Measurements from ENCODE around the gene RTKN. TPM values are rescaled to one million over a fixed set of nuclear protein-coding genes. Genes with fewer than 3 reads are reported as not detected.

RTKN gene
- total and polyA plus RNA-seq, 2 of the 13 experiments (the other 11 are each of a cell fraction or from before 2014, with no cell fraction given) = 159 to 166 TPM

DNA sequence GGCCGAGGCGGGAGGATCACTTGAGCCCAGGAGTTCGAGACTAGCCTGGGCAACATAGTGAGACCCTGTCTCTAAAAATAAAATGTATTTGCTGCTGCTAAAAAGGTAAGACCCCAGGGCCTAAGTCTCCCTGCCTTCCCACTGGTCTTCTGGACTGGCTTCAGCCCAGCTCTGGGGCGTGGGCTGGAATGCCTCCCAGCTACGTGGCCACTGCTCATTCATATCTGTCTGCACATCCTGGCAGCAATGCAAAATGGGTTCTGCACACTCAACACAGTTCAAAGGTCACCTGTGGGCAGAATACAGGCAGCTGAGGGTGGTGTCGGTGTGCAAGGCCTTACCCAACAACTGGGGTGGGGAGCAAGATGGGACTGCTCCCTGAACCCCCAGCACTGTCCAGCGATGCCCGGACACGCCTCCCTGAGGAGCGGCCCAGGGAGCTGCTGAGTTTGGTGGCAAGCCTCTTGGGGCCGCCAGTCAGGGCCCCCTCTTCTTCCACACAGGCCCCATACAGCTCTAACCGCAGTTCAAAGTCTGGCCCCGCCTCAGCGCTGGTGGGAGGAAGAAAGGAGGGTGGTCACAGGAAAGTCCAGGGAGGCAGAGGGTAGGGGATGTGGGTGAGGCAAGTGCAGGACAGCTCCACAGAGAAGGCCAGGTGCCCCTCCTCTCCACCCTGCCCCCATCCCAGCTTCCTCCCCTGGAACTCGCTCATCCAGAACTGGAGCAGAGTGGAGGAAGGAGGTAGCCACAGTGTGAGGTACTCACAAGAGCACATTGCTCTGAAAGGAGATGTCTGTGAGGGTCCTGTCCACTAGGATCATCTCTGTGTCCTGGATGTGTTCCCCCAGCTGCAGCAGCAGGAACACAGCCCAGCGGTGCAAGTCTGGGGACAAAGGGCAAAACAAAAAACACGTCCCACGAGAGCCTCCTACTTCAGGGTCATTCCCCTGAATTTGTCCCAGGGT lies 12.0 kb downstream of the RTKN start (continued):
- TF ChIP-seq, protein P1, sequence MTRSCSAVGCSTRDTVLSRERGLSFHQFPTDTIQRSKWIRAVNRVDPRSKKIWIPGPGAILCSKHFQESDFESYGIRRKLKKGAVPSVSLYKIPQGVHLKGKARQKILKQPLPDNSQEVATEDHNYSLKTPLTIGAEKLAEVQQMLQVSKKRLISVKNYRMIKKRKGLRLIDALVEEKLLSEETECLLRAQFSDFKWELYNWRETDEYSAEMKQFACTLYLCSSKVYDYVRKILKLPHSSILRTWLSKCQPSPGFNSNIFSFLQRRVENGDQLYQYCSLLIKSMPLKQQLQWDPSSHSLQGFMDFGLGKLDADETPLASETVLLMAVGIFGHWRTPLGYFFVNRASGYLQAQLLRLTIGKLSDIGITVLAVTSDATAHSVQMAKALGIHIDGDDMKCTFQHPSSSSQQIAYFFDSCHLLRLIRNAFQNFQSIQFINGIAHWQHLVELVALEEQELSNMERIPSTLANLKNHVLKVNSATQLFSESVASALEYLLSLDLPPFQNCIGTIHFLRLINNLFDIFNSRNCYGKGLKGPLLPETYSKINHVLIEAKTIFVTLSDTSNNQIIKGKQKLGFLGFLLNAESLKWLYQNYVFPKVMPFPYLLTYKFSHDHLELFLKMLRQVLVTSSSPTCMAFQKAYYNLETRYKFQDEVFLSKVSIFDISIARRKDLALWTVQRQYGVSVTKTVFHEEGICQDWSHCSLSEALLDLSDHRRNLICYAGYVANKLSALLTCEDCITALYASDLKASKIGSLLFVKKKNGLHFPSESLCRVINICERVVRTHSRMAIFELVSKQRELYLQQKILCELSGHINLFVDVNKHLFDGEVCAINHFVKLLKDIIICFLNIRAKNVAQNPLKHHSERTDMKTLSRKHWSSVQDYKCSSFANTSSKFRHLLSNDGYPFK (CRISPR knock-in tag; IDR thresholded peaks at IDR 0.05; ENCODE audit: borderline replicate concordance) = peak; percentile 86
- TF ChIP-seq ZNF230 (CRISPR knock-in tag; IDR thresholded peaks at IDR 0.05) = no peak
- TF ChIP-seq KLF9 (CRISPR knock-in tag; IDR thresholded peaks at IDR 0.05; ENCODE audit: low read depth) = no peak
- peak; percentile 71; the same call in 1 of the 2 replicates for TF ChIP-seq NRL (CRISPR knock-in tag; IDR thresholded peaks at IDR 0.05; ENCODE audit: borderline replicate concordance)
- TF ChIP-seq KDM3A (CRISPR knock-in tag; IDR thresholded peaks at IDR 0.05; ENCODE audit: low read depth) = no peak
- TF ChIP-seq XRCC5 (optimal IDR thresholded peaks at IDR 0.05; ENCODE audit: low read length) = no peak
- TF ChIP-seq POLR2AphosphoS2 (IDR thresholded peaks at IDR 0.05; ENCODE audit: low read depth, low read length) = 0 out of 2 replicates have a peak, but pooled peaks have one; percentile 48
- TF ChIP-seq MED1 (CRISPR knock-in tag; IDR thresholded peaks at IDR 0.05) = peak; percentile 56; the same call in 1 of the 2 replicates
- TF ChIP-seq ZNF891 (CRISPR knock-in tag; IDR thresholded peaks at IDR 0.05) = no peak; the same call in 1 of the 2 replicates
- no peak; the same call in 1 of the 2 replicates for TF ChIP-seq ERF (CRISPR knock-in tag; IDR thresholded peaks at IDR 0.05)
- peak; percentile 31; the same call in 1 of the 2 replicates for TF ChIP-seq ZIK1 (CRISPR knock-in tag; IDR thresholded peaks at IDR 0.05; ENCODE audit: borderline replicate concordance, low read depth)
- peak; percentile 93 for TF ChIP-seq TEAD3 (CRISPR knock-in tag; optimal IDR thresholded peaks at IDR 0.05; ENCODE audit: borderline replicate concordance)
- no peak for TF ChIP-seq RNF2 (conservative IDR thresholded peaks at IDR 0.05; ENCODE audit: low read depth)
- no peak for TF ChIP-seq U2AF2 (IDR thresholded peaks at IDR 0.05; ENCODE audit: low read depth, low read length)
- peak; percentile 93 for TF ChIP-seq KDM6A (CRISPR knock-in tag; IDR thresholded peaks at IDR 0.05; ENCODE audit: low read depth)
- no peak for TF ChIP-seq ZNF224 (CRISPR knock-in tag; IDR thresholded peaks at IDR 0.05)
- TF ChIP-seq ZNF160 (CRISPR knock-in tag; IDR thresholded peaks at IDR 0.05) = 0 out of 2 replicates have a peak, but pooled peaks have one; percentile 47
- TF ChIP-seq, protein P2, sequence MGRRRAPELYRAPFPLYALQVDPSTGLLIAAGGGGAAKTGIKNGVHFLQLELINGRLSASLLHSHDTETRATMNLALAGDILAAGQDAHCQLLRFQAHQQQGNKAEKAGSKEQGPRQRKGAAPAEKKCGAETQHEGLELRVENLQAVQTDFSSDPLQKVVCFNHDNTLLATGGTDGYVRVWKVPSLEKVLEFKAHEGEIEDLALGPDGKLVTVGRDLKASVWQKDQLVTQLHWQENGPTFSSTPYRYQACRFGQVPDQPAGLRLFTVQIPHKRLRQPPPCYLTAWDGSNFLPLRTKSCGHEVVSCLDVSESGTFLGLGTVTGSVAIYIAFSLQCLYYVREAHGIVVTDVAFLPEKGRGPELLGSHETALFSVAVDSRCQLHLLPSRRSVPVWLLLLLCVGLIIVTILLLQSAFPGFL (CRISPR knock-in tag; IDR thresholded peaks at IDR 0.05) = no peak
- TF ChIP-seq ZNF850 (CRISPR knock-in tag; conservative IDR thresholded peaks at IDR 0.05) = no peak
- TF ChIP-seq ZNF781 (CRISPR knock-in tag; IDR thresholded peaks at IDR 0.05; ENCODE audit: borderline replicate concordance, not compliant biosample characterization) = no peak
- TF ChIP-seq ZNF746 (CRISPR knock-in tag; IDR thresholded peaks at IDR 0.05) = no peak
- peak; percentile 45; the same call in 1 of the 2 replicates for TF ChIP-seq REL (CRISPR knock-in tag; conservative IDR thresholded peaks at IDR 0.05)
- TF ChIP-seq AGO2 (optimal IDR thresholded peaks at IDR 0.05; ENCODE audit: low read depth, low read length) = peak; percentile 96
- TF ChIP-seq NFE2L2 (IDR thresholded peaks at IDR 0.05; ENCODE audit: low read length) = no peak
- TF ChIP-seq HOXA9 (CRISPR knock-in tag; IDR thresholded peaks at IDR 0.05; ENCODE audit: borderline replicate concordance) = no peak; the same call in 1 of the 2 replicates
- TF ChIP-seq TAF1 (CRISPR knock-in tag; IDR thresholded peaks at IDR 0.05) = peak; percentile 34; the same call in 1 of the 2 replicates
- TF ChIP-seq ZNF614 (CRISPR knock-in tag; IDR thresholded peaks at IDR 0.05; ENCODE audit: borderline replicate concordance) = peak; percentile 79; the same call in 1 of the 2 replicates
- TF ChIP-seq ZNF546 (CRISPR knock-in tag; conservative IDR thresholded peaks at IDR 0.05) = peak; percentile 47; the same call in 1 of the 2 replicates
